Right lobe of liver (tissue), 4 donors: ENCODE data around the gene ASF1B.

ENCODE experiments used
- CTCF ChIP-seq, 4 donors: fragments of 200-600 bp in 3 of 4; fragments of 450-650 bp in 1 of 4; IDR thresholded peaks; one replicate each; pipeline versions ENCODE4 v1.5.1 to v1.8.0; 2016 to 2022; ENCODE audit warnings: antibody characterized with exemption in 4 of 4, mild to moderate bottlenecking in 2 of 4
- POLR2A ChIP-seq: fragments of 450-650 bp; IDR thresholded peaks from one replicate; pipeline ENCODE4 v1.6.1; 2017; ENCODE audit warnings: antibody characterized with exemption, mild to moderate bottlenecking
- donor health status: DM: no; HTN: no; CAD: no.
- donor health status: DM: no; HTN: no; CAD: no.
- donor health status: DM: no; HTN: yes; CAD: no.

- TF ChIP-seq CTCF (IDR thresholded peaks at IDR 0.05) (no peak), POLR2A (no peak)
Measured at GRCh38 chr19:14090509-14091080, 45.8 kb downstream of the ASF1B start, which contains the start of gene SAMD1.
